Osteocyte (in vitro differentiated cells): ENCODE results near the gene ADGRL1. TPM values are rescaled to one million over a fixed set of nuclear protein-coding genes. Genes with fewer than 3 reads are reported as not detected.
"Not testable (repeated sequence)": the region's sequence is repeated elsewhere in the genome, so short reads cannot be mapped to it uniquely, and the experiment has no call there.

Experiments used
- DNase-seq: peaks from one replicate; pipeline ENCODE4 v3.0.0; 2021; ENCODE audit warnings: mixed read lengths; ENCODE audit not compliant: unreplicated experiment; ENCODE audit errors: extremely low spot score
- H3K27ac Mint-ChIP-seq: one replicate; pipeline ENCODE4 v1.8.0; 2021; ENCODE audit warnings: mild to moderate bottlenecking, mixed read lengths; ENCODE audit not compliant: unreplicated experiment
- H3K27me3 Mint-ChIP-seq: one replicate; pipeline ENCODE4 v1.8.0; 2021; ENCODE audit warnings: mixed read lengths; ENCODE audit not compliant: unreplicated experiment
- H3K36me3 Mint-ChIP-seq: one replicate; pipeline ENCODE4 v1.8.0; 2021; ENCODE audit warnings: mixed read lengths; ENCODE audit not compliant: unreplicated experiment
- H3K4me1 Mint-ChIP-seq: one replicate; pipeline ENCODE4 v1.8.0; 2021; ENCODE audit warnings: mixed read lengths; ENCODE audit not compliant: unreplicated experiment
- H3K4me3 Mint-ChIP-seq: one replicate; pipeline ENCODE4 v1.8.0; 2021; ENCODE audit warnings: mild to moderate bottlenecking, moderate library complexity, mixed read lengths; ENCODE audit not compliant: unreplicated experiment
- H3K9me3 Mint-ChIP-seq: one replicate; pipeline ENCODE4 v1.8.0; 2021; ENCODE audit warnings: mixed read lengths; ENCODE audit not compliant: unreplicated experiment
- total RNA-seq: library from RNA; stranded (reverse); gene quantifications from 2 replicates; pipeline ENCODE4 v1.2.1, GENCODE V29; 2021
- TF ChIP-seq, protein P1 (sequence below): fragments of 200-600 bp; sonication (generic); IDR thresholded peaks from 2 replicates; pipeline ENCODE4 v1.5.0; 2021; ENCODE audit warnings: antibody characterized with exemption, mild to moderate bottlenecking, moderate library complexity

Gene ADGRL1
- total RNA-seq, 1 donor from 2014 or later = 43.5 TPM

DNA sequence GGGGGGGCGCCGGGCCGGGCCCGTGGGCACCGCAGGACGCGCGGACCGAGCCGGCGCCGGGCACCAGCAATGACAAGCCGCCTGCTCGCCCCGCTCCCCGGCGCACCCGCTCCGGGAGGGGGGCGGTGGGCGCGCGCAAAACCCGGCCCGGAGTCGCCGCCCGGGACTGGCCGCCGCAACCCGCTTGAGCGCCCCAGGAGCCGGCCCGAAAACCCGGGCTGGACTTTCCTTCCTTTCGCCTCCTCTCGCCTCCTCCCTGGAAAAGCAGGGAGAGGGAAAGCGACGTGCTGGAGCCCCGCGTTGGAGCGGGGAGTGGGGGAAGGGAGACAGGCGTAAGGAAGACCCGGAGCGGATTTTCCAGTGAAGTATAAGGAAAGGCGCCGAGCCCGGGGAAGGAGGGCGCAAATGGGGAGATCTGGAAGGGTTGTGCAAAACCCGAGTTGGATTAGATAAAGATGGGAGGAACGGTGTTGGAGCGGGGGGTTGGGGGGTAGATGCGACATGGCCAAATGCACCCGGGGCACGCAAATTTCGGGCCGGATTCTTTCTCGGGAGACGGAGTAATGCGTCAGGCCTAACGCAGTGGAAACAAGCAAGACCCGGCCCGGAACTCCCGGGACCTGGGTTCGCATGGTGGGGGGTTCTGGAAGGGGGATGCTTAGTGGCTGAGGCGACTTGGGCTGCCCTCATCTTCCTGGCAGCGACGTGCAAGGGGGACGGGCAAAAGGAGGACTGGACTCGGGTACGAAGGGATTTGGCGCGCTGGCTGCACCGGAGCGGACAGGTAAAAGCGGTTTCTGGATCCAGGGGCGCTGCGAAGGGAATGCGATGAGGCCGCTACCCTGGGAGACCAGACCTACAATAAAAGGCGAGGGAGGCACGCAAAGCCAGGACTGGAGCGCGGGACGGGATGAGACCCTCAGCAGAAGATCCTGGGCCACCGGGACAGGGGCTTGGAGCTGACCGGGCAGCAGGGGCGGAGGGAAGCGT lies 1.1 kb upstream of the ADGRL1 start:
- Mint-ChIP-seq H3K4me1 (peaks cover 19% of the 10 kb centered on the region), H3K4me3 (peak overlapping the region; percentile 86), H3K27ac (peak overlapping the region; percentile 92)
- not testable (repeated sequence) for H3K9me3 Mint-ChIP-seq, H3K27me3 Mint-ChIP-seq, H3K36me3 Mint-ChIP-seq
- peak; percentile 98 for DNase-seq

DNA sequence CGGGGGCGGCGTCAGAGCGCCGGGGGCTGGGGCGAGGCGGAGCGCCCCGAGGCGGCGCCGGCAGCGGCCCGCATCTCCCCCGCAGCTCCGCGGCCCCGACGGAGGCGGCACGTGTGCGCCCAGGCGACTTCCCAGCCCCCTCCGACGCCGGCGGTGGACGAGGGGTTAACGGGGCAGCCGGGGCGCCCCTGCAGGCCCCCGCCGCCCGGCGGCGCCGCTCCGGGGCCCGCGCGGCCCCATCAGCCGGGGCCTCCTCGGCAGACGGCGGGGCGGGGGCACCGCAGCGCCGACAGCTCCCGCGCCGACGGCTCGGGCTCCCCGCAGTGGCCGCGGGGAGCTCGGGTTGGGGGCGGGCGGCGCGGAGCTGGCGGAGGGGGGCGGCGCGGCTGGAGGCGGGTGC lies 339 bp upstream of the ADGRL1 start:
- not testable (repeated sequence) for H3K27ac Mint-ChIP-seq, H3K4me3 Mint-ChIP-seq, H3K36me3 Mint-ChIP-seq, H3K27me3 Mint-ChIP-seq, H3K9me3 Mint-ChIP-seq, DNase-seq
- peaks cover 21% of the 10 kb centered on the region for H3K4me1 Mint-ChIP-seq

DNA sequence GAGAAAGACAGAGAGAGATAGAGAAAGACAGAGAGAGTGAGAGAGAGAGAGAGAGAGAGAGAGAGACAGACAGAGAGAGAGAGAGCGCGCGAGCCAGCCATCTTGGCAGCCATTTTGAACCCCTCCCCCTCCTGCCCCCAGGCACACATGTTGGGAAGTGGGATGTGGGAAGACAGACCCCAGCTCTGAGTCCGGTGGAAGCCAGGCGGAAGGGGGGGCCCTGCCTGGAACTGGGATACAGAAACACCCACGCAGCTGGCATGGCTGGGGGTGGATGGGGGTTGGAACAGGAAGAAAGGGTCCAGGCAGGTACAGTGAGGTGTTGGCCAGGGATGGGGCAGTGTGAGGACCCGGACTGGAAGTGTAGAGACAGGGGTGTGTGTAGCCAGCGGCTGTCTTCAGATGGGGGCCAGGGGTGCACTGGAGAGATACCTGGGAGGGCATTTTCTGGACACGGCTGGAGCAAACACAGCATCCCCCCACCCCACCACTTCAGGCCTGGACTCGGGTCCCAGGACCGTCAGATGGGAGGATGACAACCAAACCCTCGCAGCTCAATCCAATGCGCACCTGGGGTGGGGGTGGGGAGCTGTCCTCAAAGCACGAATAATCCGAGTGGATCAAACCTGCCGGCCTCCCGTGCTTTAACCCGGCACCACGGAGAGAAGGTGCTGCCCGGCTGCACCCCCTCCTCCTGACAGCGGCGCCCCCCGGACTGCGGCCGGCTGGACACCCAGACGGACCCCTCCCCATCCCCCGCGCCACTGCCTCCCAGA lies 1.1 kb downstream of the ADGRL1 start:
- Mint-ChIP-seq H3K4me1 (peaks cover 30% of the 10 kb centered on the region), H3K27ac (peak overlapping the region; percentile 63), H3K4me3 (peak overlapping the region; percentile 77)
- DNase-seq, H3K27me3 Mint-ChIP-seq, H3K9me3 Mint-ChIP-seq, H3K36me3 Mint-ChIP-seq: not testable (repeated sequence)

DNA sequence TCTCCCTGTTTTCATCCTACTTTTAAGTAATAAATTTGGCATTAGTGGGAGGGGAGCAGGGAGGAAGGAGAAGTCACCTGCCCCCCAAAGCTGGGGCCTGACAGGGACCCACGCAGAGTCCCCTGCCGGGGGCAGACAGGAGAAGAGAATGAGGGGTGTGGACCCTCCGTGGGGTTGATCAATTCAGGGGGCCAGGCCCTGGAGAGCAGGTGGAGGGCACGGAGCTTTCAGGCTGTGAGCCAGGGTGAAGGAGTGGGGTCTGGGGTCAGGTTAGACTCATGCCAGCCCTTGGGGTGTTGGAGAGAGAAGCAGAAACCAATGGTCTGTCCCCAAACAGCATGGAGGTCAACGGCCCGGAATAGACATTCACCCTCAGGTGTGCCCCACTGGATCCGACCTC lies 1.8 kb downstream of the ADGRL1 start:
- peaks cover 30% of the 10 kb centered on the region for H3K4me1 Mint-ChIP-seq
- H3K9me3 Mint-ChIP-seq, H3K36me3 Mint-ChIP-seq, H3K27me3 Mint-ChIP-seq, DNase-seq: not testable (repeated sequence)
- peak overlapping the region; percentile 63 for H3K27ac Mint-ChIP-seq
- peak overlapping the region; percentile 77 for H3K4me3 Mint-ChIP-seq

DNA sequence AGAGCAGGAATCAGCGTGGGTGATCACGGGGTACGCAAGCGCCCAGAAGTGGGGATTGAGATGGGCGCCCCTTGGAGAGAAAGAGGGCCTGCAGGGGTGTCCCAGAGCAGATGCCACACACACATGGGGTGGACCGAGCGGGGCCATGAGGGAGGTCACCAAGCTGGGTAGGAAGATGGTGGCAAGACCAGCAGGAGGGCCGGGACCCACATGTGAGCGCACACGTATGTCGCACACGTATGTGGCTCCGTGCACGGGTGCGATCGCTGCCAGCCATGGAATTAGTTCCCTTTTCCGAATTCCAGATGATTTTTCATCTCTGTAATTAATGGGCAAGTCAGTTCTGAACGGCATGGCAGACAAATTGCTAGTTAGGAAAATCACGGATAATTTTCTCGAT lies 2.2 kb downstream of the ADGRL1 start:
- H3K9me3 Mint-ChIP-seq, H3K36me3 Mint-ChIP-seq, H3K27me3 Mint-ChIP-seq, H3K27ac Mint-ChIP-seq, DNase-seq: not testable (repeated sequence)
- Mint-ChIP-seq H3K4me3 (peak overlapping the region; percentile 77), H3K4me1 (peaks cover 30% of the 10 kb centered on the region)

DNA sequence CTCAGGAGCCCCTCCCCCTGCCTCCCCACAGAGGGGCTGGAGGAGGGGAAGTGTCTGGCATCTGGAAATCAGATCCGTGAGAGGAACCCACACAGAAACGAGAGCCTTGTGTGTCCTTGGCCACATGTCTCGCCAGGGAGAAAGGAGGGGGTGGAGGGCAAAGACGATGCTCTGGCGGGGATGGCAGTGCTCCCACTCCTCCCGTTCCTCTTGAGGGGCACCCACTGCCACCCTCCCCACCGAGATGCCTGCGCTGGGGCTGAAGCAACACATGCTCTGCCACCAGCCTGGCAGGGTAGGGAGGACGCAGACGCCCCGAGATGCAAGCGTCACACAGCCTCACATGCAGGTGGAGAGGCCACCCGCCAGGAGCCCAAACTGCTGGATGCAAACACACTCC lies 2.8 kb downstream of the ADGRL1 start:
- no peak overlapping the region for H3K27ac Mint-ChIP-seq
- no peak overlapping the region for H3K4me3 Mint-ChIP-seq
- H3K4me1 Mint-ChIP-seq = peaks cover 30% of the 10 kb centered on the region
- no peak for DNase-seq
- H3K27me3 Mint-ChIP-seq = no peaks in the 10 kb centered on the region
- TF ChIP-seq, protein P1, sequence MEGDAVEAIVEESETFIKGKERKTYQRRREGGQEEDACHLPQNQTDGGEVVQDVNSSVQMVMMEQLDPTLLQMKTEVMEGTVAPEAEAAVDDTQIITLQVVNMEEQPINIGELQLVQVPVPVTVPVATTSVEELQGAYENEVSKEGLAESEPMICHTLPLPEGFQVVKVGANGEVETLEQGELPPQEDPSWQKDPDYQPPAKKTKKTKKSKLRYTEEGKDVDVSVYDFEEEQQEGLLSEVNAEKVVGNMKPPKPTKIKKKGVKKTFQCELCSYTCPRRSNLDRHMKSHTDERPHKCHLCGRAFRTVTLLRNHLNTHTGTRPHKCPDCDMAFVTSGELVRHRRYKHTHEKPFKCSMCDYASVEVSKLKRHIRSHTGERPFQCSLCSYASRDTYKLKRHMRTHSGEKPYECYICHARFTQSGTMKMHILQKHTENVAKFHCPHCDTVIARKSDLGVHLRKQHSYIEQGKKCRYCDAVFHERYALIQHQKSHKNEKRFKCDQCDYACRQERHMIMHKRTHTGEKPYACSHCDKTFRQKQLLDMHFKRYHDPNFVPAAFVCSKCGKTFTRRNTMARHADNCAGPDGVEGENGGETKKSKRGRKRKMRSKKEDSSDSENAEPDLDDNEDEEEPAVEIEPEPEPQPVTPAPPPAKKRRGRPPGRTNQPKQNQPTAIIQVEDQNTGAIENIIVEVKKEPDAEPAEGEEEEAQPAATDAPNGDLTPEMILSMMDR = no peak
- H3K36me3 Mint-ChIP-seq = peaks cover 1% of the 10 kb centered on the region
- H3K9me3 Mint-ChIP-seq = no peaks in the 10 kb centered on the region

DNA sequence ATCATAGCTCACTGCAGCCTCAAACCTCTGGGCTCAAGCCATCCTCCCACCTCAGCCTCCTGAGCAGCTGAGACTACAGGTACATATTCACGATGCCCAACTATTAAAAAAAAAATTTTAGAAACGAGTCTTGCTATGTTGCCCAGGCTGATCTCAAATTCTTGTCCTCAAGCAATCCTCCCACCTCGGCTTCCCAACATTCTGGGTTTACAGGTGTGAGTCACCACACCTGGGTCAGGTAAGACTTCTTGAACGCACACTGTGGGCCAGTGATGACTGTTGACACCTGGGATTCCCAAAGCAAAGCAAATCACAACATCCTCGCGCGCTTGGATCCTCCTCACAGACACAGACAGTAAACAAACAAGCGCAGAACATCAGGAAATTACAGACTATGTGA lies 4.5 kb downstream of the ADGRL1 start:
- DNase-seq, H3K27me3 Mint-ChIP-seq, H3K9me3 Mint-ChIP-seq, H3K36me3 Mint-ChIP-seq, H3K27ac Mint-ChIP-seq, H3K4me3 Mint-ChIP-seq: not testable (repeated sequence)
- peaks cover 26% of the 10 kb centered on the region for H3K4me1 Mint-ChIP-seq
